SU-DHL-6 (cell line): ENCODE measurements around the gene ARMC7.
"Not testable (repeated sequence)": the region's sequence is repeated elsewhere in the genome, so short reads cannot be mapped to it uniquely, and the experiment has no call there.

ENCODE experiments used
- H2AFZ ChIP-seq: fragments of 200-600 bp; sonication (generic); 2 replicates; pipeline ENCODE4 v1.6.1; 2014; ENCODE audit warnings: low read depth, mild to moderate bottlenecking, moderate library complexity, mixed read lengths, antibody characterized with exemption, low read length; ENCODE audit not compliant: severe bottlenecking
- H3F3A ChIP-seq: fragments of 200-600 bp; shearing (Covaris generic); 2 replicates; pipeline ENCODE4 v1.6.0; 2016; ENCODE audit warnings: antibody characterized with exemption, mild to moderate bottlenecking; ENCODE audit not compliant: insufficient read depth
- H3K27ac ChIP-seq: fragments of 200-600 bp; sonication (generic); 2 replicates; pipeline ENCODE4 v1.5.1; 2016; ENCODE audit warnings: low read depth, mild to moderate bottlenecking, low read length, moderate library complexity, mixed read lengths
- H3K27me3 ChIP-seq: fragments of 200-600 bp; sonication (generic), shearing (Covaris generic); 2 replicates; pipeline ENCODE4 v1.6.0; 2014; ENCODE audit warnings: mild to moderate bottlenecking, low read length
- H3K36me3 ChIP-seq: fragments of 200-600 bp; sonication (generic); 2 replicates; pipeline ENCODE4 v1.6.1; 2014; ENCODE audit warnings: mild to moderate bottlenecking, low read length, mixed read lengths
- H3K4me2 ChIP-seq: fragments of 300-600, 200-600 bp; shearing (Covaris generic), sonication (generic); 2 replicates; pipeline ENCODE4 v1.6.0; 2014; ENCODE audit warnings: low read length, low read depth, mild to moderate bottlenecking; ENCODE audit not compliant: poor library complexity, severe bottlenecking
- H3K4me3 ChIP-seq: fragments of 200-600 bp; sonication (generic); 2 replicates; pipeline ENCODE4 v1.5.1; 2014; ENCODE audit warnings: antibody characterized with exemption, low read length, mild to moderate bottlenecking, mixed read lengths; ENCODE audit not compliant: insufficient read depth, poor library complexity, severe bottlenecking
- H3K79me2 ChIP-seq: fragments of 200-600 bp; sonication (generic); 2 replicates; pipeline ENCODE4 v1.6.1; 2014; ENCODE audit warnings: mild to moderate bottlenecking, low read length, moderate library complexity; ENCODE audit not compliant: insufficient read depth
- H3K9ac ChIP-seq: fragments of 200-600 bp; sonication (generic); 2 replicates; pipeline ENCODE4 v1.7.0; 2014; ENCODE audit warnings: mild to moderate bottlenecking, low read length
- H3K9me2 ChIP-seq: fragments of 200-600 bp; sonication (generic); replicated peaks from 2 replicates; pipeline ENCODE4 v1.6.1; 2014; ENCODE audit warnings: low read length; ENCODE audit not compliant: insufficient read depth
- H3K9me3 ChIP-seq: fragments of 200-600 bp; sonication (generic); 2 replicates; pipeline ENCODE4 v1.6.1; 2014; ENCODE audit warnings: low read length, mixed read lengths; ENCODE audit not compliant: insufficient read depth
- H4K20me1 ChIP-seq: fragments of 200-600 bp; sonication (generic); 2 replicates; pipeline ENCODE4 v1.6.1; 2014; ENCODE audit warnings: low read depth, mild to moderate bottlenecking, antibody characterized with exemption, low read length, moderate library complexity, mixed read lengths
- CTCF ChIP-seq: fragments of 200-600 bp; sonication (generic); IDR thresholded peaks from one replicate; pipeline ENCODE4 v1.5.1; 2017; ENCODE audit warnings: antibody characterized with exemption, mild to moderate bottlenecking, low read length, moderate library complexity; ENCODE audit not compliant: insufficient read depth, poor library complexity, severe bottlenecking
- EZH2phosphoT487 ChIP-seq: fragments of 200-600 bp; sonication (generic), shearing (Covaris generic); conservative IDR thresholded peaks from 2 replicates; pipeline ENCODE4 v1.6.1; 2018; ENCODE audit warnings: mild to moderate bottlenecking, antibody characterized with exemption, low read length, moderate library complexity, mixed read lengths

ARMC7 gene

GRCh38 chr17:75135452-75135851, 25.7 kb downstream of the ARMC7 start:
- Histone ChIP-seq H3K27me3 (no peaks in the 10 kb centered on the region), H3K79me2 (peaks cover 10% of the 10 kb centered on the region), H2AFZ (no peak overlapping the region), H3K27ac (no peak overlapping the region), H3F3A (peaks cover 42% of the 10 kb centered on the region), H3K4me3 (no peak overlapping the region), H4K20me1 (peaks cover 3% of the 10 kb centered on the region; the same call in 1 of the 2 replicates), H3K9ac (no peak overlapping the region), H3K9me3 (no peaks in the 10 kb centered on the region), H3K36me3 (peaks cover 16% of the 10 kb centered on the region; the same call in 1 of the 2 replicates), H3K9me2 (no peaks in the 10 kb centered on the region), H3K4me2 (no peak overlapping the region)
- no peak for TF ChIP-seq EZH2phosphoT487
- TF ChIP-seq CTCF, result no peak

GRCh38 chr17:75135946-75136345, 26.2 kb downstream of the ARMC7 start:
- Histone ChIP-seq H3K9ac (no peak overlapping the region), H4K20me1 (0 out of 2 replicates have a peak, but pooled peaks cover 3% of the 10 kb centered on the region), H3K27ac (no peak overlapping the region), H3K79me2 (peaks cover 5% of the 10 kb centered on the region; the same call in 1 of the 2 replicates), H3K9me3 (no peaks in the 10 kb centered on the region), H3K9me2 (no peaks in the 10 kb centered on the region), H3K27me3 (no peaks in the 10 kb centered on the region), H3K4me2 (no peak overlapping the region), H2AFZ (no peak overlapping the region), H3K4me3 (no peak overlapping the region), H3K36me3 (peaks cover 16% of the 10 kb centered on the region; the same call in 1 of the 2 replicates), H3F3A (peaks cover 42% of the 10 kb centered on the region)
- TF ChIP-seq CTCF (no peak), EZH2phosphoT487 (no peak)

GRCh38 chr17:75137762-75138161, 28.0 kb downstream of the ARMC7 start:
- not testable (repeated sequence) for H3K4me2 ChIP-seq, H3K27ac ChIP-seq, H4K20me1 ChIP-seq

GRCh38 chr17:75138519-75138918, 28.8 kb downstream of the ARMC7 start:
- no peak overlapping the region for H3K9ac ChIP-seq
- peaks cover 25% of the 10 kb centered on the region; the same call in 1 of the 2 replicates for H3K36me3 ChIP-seq
- H2AFZ ChIP-seq, result no peak overlapping the region
- peaks cover 42% of the 10 kb centered on the region for H3F3A ChIP-seq
- no peak overlapping the region for H3K4me3 ChIP-seq
- H4K20me1 ChIP-seq, result 0 out of 2 replicates have a peak, but pooled peaks cover 3% of the 10 kb centered on the region
- no peaks in the 10 kb centered on the region for H3K9me3 ChIP-seq
- H3K27ac ChIP-seq, result no peak overlapping the region
- H3K4me2 ChIP-seq, result no peak overlapping the region
- H3K9me2 ChIP-seq, result no peaks in the 10 kb centered on the region
- no peaks in the 10 kb centered on the region for H3K79me2 ChIP-seq
- H3K27me3 ChIP-seq, result no peaks in the 10 kb centered on the region
- TF ChIP-seq EZH2phosphoT487 (no peak), CTCF (no peak)

More at GRCh38 chr17:75137762-75138161, 28.0 kb downstream of the ARMC7 start:
- H2AFZ ChIP-seq, H3K27me3 ChIP-seq, H3K9me3 ChIP-seq, H3K9ac ChIP-seq, H3K9me2 ChIP-seq, H3K79me2 ChIP-seq, H3K4me3 ChIP-seq: not testable (repeated sequence)
- H3F3A ChIP-seq, result peaks cover 42% of the 10 kb centered on the region
- H3K36me3 ChIP-seq, result peaks cover 21% of the 10 kb centered on the region; the same call in 1 of the 2 replicates
